BJ (cell line): ENCODE measurements around the gene STK11IP. TPM values are rescaled to one million over a fixed set of nuclear protein-coding genes. Genes with fewer than 3 reads are reported as not detected.

Experiments used
- CTCF ChIA-PET: fragments of 350-600 bp; formaldehyde crosslinking; extraction: SDS; loops from one replicate; lab custom pipeline; 2021; ENCODE audit warnings: antibody characterized with exemption, inconsistent platforms; lab: Yijun Ruan, JAX
- POLR2A ChIA-PET: fragments of 300-600 bp; sonication (Branson Sonifier 250); formaldehyde crosslinking; extraction: SDS; loops from one replicate; lab custom pipeline; 2021; ENCODE audit warnings: antibody characterized with exemption; lab: Charles Lee
- DNase-seq: peaks from one replicate; pipeline ENCODE4 v3.0.0-alpha.2; 2011; ENCODE audit warnings: low read depth
- H3K27me3 ChIP-seq: 2 replicates; pipeline ENCODE4 v1.6.0; 2011; ENCODE audit warnings: low read length; ENCODE audit not compliant: control insufficient read depth, insufficient read depth
- H3K36me3 ChIP-seq: 2 replicates; pipeline ENCODE4 v1.5.1; 2011; ENCODE audit warnings: low read length; ENCODE audit not compliant: control insufficient read depth, insufficient read depth
- H3K4me3 ChIP-seq: 2 replicates; pipeline ENCODE4 v1.5.1; 2011; ENCODE audit warnings: low read depth, mild to moderate bottlenecking, control low read depth, low read length
- polyA plus RNA-seq: library from polyadenylated mRNA; depleted of rRNA; stranded (reverse); fragments of >200 nt; gene quantifications from 2 replicates; pipeline ENCODE4 v1.2.3, GENCODE V29; 2011
- TF ChIP-seq, protein P1 (sequence below): IDR thresholded peaks from 2 replicates; pipeline ENCODE4 v1.5.1; 2011; ENCODE audit warnings: low read depth, mild to moderate bottlenecking, control low read depth, inconsistent platforms, low read length, moderate library complexity; ENCODE audit not compliant: insufficient read depth

Gene STK11IP
- polyA plus RNA-seq, 1 experiment: 21.0 TPM

DNA sequence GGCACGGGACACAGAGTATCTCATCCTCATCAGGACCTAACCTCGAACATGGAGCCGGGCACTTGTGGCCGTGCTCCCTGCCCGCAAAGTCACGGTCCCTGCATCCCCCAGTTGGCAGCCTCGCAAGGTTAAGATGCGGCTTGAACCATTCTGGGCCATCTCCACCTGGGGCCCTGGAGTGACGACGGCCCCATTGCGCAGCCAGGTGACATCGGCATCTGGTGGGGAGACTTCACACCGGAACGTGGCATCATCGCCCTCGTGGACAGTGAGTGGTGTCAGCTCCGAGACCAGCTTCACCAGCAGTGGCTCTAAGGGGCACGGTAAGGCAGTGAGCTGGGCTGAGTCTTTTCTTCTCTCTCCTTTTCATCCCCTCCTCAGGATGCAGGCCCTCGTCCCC is 41.2 kb upstream of the STK11IP start:
- CTCF ChIA-PET: interaction anchor here (0.5 kb wide), 1 partner anchor 151 kb away, joined by 3 read pairs; no protein-coding TSS in a partner anchor
- POLR2A ChIA-PET: no interaction called here
- Histone ChIP-seq H3K27me3 (no peaks in the 10 kb centered on the region), H3K4me3 (no peak overlapping the region), H3K36me3 (peaks cover 1% of the 10 kb centered on the region; the same call in 1 of the 2 replicates)
- no peak for DNase-seq
- TF ChIP-seq, protein P1, sequence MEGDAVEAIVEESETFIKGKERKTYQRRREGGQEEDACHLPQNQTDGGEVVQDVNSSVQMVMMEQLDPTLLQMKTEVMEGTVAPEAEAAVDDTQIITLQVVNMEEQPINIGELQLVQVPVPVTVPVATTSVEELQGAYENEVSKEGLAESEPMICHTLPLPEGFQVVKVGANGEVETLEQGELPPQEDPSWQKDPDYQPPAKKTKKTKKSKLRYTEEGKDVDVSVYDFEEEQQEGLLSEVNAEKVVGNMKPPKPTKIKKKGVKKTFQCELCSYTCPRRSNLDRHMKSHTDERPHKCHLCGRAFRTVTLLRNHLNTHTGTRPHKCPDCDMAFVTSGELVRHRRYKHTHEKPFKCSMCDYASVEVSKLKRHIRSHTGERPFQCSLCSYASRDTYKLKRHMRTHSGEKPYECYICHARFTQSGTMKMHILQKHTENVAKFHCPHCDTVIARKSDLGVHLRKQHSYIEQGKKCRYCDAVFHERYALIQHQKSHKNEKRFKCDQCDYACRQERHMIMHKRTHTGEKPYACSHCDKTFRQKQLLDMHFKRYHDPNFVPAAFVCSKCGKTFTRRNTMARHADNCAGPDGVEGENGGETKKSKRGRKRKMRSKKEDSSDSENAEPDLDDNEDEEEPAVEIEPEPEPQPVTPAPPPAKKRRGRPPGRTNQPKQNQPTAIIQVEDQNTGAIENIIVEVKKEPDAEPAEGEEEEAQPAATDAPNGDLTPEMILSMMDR: no peak

DNA sequence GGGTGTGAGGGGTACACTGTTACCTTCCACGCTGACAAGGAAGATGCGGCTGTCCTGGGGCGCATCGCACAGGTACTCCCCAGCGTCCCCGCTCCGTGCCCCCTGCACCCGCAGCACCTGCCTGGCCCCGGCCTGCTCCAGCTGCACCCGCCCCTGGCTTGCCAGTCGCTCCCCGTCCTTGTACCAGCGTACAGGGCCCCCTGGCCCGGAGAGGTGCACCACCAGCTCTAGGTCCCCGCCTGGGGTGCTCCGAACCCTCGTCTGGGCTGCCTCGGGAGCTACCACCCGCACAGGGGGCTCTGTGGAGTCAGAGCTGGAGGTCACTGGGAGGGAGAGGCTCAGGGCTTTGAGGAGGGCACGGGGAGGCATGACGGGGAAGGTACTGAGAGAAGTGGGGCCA is 40.3 kb upstream of the STK11IP start:
- no peak overlapping the region for H3K4me3 ChIP-seq
- TF ChIP-seq, protein P1: no peak
- ChIA-PET CTCF (interaction anchor here (0.6 to 1.1 kb wide), 2 partner anchors 12 to 23 kb away, joined by 3 to 4 read pairs; no protein-coding TSS in a partner anchor), POLR2A (no interaction called here)
- DNase-seq: no peak
- H3K27me3 ChIP-seq: no peaks in the 10 kb centered on the region
- H3K36me3 ChIP-seq: peaks cover 3% of the 10 kb centered on the region; the same call in 1 of the 2 replicates

DNA sequence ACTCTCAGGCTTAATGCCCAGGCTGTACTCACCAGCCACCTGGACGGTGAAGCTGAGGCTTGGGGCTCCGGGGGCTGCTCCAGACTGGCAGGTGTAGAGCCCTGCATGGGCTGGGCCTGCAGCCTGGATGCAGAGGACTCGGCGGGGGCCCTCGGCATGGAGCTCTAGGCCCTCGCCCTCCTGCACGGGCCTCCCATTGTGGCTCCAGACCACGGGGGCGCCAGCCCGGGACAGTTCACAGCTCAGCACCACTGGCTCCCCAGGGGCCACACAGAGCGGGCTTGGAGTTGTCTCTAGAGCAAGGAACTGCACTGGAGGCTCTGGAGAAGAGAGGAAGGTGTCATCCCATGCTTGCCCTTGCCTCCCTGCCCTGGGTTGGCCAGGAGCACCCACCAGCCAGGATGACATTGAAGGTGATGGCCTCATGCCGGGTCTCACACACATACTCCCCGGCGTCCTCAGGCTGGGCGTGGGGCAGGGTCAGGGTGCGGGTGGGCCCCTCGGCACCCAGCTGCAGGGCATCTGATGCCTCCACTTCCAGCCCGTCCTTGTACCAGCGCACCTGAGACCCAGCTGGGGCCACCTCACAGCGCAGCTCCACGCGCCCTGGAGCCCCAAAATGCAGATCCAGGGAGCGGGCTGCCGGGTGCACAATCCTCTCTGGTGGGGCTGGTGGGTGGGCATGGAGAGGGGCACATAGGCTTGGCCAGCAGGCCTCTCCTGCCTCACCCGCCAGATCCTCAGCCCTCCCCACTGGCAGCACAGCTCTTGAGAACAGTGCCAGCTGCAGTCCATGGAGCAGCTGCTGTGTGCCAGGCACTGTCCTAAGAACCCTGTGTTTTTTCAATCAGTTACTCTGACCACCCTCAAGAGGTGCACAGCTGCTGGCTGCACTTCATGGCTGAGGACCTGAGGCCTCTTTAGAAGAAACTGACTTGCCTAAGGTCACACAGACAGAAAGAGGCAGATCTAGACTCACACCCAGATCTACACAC is 39.6 kb upstream of the STK11IP start:
- Histone ChIP-seq H3K27me3 (no peaks in the 10 kb centered on the region), H3K4me3 (no peak overlapping the region), H3K36me3 (peaks cover 4% of the 10 kb centered on the region)
- TF ChIP-seq, protein P1: no peak
- no peak for DNase-seq
- ChIA-PET CTCF (interaction anchor here (0.6 to 3.7 kb wide), 4 partner anchors 11 to 22 kb away, joined by 3 to 24 read pairs (median 4); partner anchors contain the start of genes CHPF and TMEM198), POLR2A (no interaction called here)

DNA sequence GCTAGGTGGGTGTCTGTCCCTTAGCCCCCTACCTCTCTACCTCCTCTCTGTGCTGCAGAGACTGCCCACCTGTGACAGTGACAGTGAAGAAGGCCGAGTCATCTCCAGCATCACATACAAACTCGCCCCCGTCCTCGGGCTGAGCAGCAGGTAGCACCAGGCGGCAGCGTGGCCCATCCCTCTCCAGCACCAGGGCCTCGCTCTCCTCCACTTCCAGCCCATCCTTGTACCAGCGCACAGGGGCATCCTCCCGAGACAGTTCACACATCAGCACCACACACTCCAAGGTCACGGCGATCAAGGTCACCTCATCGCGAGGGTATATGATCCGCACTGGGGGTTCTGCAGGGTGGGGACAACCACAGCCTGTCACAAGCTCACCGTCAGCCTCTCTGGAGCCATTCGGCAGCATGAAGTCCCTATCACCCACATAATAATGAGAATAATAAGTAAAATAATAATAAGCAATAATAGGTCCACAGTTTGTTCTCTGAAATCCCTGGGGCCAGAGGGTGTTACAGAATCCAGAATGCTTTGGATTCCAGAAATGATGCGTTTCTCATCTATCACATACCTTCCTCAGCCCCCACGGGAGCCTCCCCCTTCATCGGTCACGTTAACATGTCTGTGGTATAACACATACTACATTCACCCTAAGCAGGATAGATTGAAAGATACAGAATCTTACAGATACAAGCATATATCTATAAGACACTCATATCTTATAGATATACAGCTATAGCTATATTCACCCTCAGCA is 38.3 kb upstream of the STK11IP start:
- TF ChIP-seq, protein P1: no peak
- ChIA-PET POLR2A (no interaction called here), CTCF (interaction anchor here (0.8 to 4.0 kb wide), 28 partner anchors 9 to 244 kb away, joined by 3 to 29 read pairs (median 4); partner anchors contain the start of genes CHPF, DNPEP, OBSL1 and STK11IP)
- no peak overlapping the region for H3K4me3 ChIP-seq
- H3K36me3 ChIP-seq: peaks cover 12% of the 10 kb centered on the region
- no peaks in the 10 kb centered on the region for H3K27me3 ChIP-seq
- DNase-seq: no peak
